Panc1 (cell line): ENCODE data around the gene ADARB2. TPM values are rescaled to one million over a fixed set of nuclear protein-coding genes. Genes with fewer than 3 reads are reported as not detected.

Experiments
- ATAC-seq: fragments of 200-7000 bp; cut with Tn5 transposase; 2 replicates; pipeline ENCODE4 v1.9.1; 2020; ENCODE audit warnings: mild to moderate bottlenecking, moderate library complexity
- BruUV-seq: library from RNA; stranded (reverse); fragments of 400-500 nt; replicated peaks from 2 replicates; lab custom pipeline; 2021; lab: Mats Ljungman, UMichigan
- CTCF ChIA-PET: fragments of 300-600 bp; sonication (Branson Sonifier 250); formaldehyde crosslinking; loops from one replicate; lab custom pipeline; 2022; ENCODE audit warnings: antibody characterized with exemption; lab: Charles Lee
- POLR2A ChIA-PET: fragments of 300-600 bp; sonication (Branson Sonifier 250); formaldehyde crosslinking; loops from one replicate; lab custom pipeline; 2022; ENCODE audit warnings: antibody characterized with exemption; lab: Charles Lee
- DNase-seq: peaks from one replicate; pipeline ENCODE4 v3.0.0-alpha.2; 2010; ENCODE audit warnings: low read depth, low spot score
- H3K27ac ChIP-seq: 2 replicates; pipeline ENCODE4 v1.5.1; 2011; ENCODE audit warnings: mild to moderate bottlenecking, low read length, inconsistent platforms
- H3K27me3 ChIP-seq: fragments of 200-500 bp; sonication (Bioruptor generic); 2 replicates; pipeline ENCODE4 v1.6.0; 2014; ENCODE audit warnings: low read length, inconsistent platforms; ENCODE audit not compliant: control insufficient read depth, insufficient read depth
- H3K36me3 ChIP-seq: fragments of 200-500 bp; sonication (Bioruptor generic); 2 replicates; pipeline ENCODE4 v1.5.1; 2014; ENCODE audit warnings: inconsistent platforms, mild to moderate bottlenecking, low read length, moderate library complexity; ENCODE audit not compliant: control insufficient read depth, insufficient read depth
- H3K4me1 ChIP-seq: 2 replicates; pipeline ENCODE4 v1.5.1; 2011; ENCODE audit warnings: inconsistent platforms, mild to moderate bottlenecking, low read length, moderate library complexity; ENCODE audit not compliant: control insufficient read depth, insufficient read depth
- H3K4me3 ChIP-seq, 2 experiments: 2 replicates each; pipeline ENCODE4 v1.5.1; 2011 to 2012; ENCODE audit warnings: low read depth in 2 of 2, low read length in 2 of 2, mild to moderate bottlenecking in 2 of 2, inconsistent platforms in 1 of 2, moderate library complexity in 1 of 2
- H3K9me3 ChIP-seq: fragments of 200-500 bp; sonication (Bioruptor generic); 2 replicates; pipeline ENCODE4 v1.5.1; 2014; ENCODE audit warnings: low read depth, mild to moderate bottlenecking, inconsistent platforms, low read length, moderate library complexity; ENCODE audit not compliant: control insufficient read depth, insufficient read depth
- POLR2AphosphoS5 ChIP-seq: IDR thresholded peaks from 2 replicates; pipeline ENCODE4 v1.6.1; 2012; ENCODE audit warnings: mild to moderate bottlenecking, low read depth, low read length, moderate library complexity
- SIN3A ChIP-seq: IDR thresholded peaks from 2 replicates; pipeline ENCODE4 v1.6.1; 2012; ENCODE audit warnings: low read depth, mild to moderate bottlenecking, low read length, moderate library complexity, borderline replicate concordance; ENCODE audit not compliant: insufficient read depth
- TCF7L2 ChIP-seq: IDR thresholded peaks from 2 replicates; pipeline ENCODE4 v1.6.1; 2011; ENCODE audit warnings: mild to moderate bottlenecking, low read depth, low read length, inconsistent platforms
- in situ Hi-C: cut with HindIII; loops from 2 replicates; pipeline ENCODE4 v1.10.0; 2016; ENCODE audit warnings: low sequenced_read_pairs, low pct_unique_long_range_greater_than_20kb
- intact Hi-C: fragments of 100-400 bp; cut with micrococcal nuclease; formaldehyde crosslinking; loops from one replicate; pipeline ENCODE4 v1.10.0; 2022; ENCODE audit not compliant: unreplicated experiment
- total RNA-seq: library from RNA; stranded (reverse); gene quantifications from one replicate; pipeline ENCODE4 v1.2.1, GENCODE V29; 2021; ENCODE audit not compliant: unreplicated experiment
- TF ChIP-seq, protein P1 (sequence below): fragments of 450-650 bp; IDR thresholded peaks from 2 replicates; pipeline ENCODE4 v1.5.1; 2017; ENCODE audit warnings: mild to moderate bottlenecking
- TF ChIP-seq, protein P2 (sequence below), 2 experiments: IDR thresholded peaks; 2 replicates each; pipeline ENCODE4 v1.6.1; 2011 to 2012; ENCODE audit warnings: low read depth in 2 of 2, control low read depth in 1 of 2, low read length in 1 of 2, mild to moderate bottlenecking in 1 of 2, moderate library complexity in 1 of 2; ENCODE audit not compliant: insufficient read depth in 1 of 2

Gene ADARB2
- total RNA-seq, 1 experiment from 2014 or later, result 0.31 TPM

DNA sequence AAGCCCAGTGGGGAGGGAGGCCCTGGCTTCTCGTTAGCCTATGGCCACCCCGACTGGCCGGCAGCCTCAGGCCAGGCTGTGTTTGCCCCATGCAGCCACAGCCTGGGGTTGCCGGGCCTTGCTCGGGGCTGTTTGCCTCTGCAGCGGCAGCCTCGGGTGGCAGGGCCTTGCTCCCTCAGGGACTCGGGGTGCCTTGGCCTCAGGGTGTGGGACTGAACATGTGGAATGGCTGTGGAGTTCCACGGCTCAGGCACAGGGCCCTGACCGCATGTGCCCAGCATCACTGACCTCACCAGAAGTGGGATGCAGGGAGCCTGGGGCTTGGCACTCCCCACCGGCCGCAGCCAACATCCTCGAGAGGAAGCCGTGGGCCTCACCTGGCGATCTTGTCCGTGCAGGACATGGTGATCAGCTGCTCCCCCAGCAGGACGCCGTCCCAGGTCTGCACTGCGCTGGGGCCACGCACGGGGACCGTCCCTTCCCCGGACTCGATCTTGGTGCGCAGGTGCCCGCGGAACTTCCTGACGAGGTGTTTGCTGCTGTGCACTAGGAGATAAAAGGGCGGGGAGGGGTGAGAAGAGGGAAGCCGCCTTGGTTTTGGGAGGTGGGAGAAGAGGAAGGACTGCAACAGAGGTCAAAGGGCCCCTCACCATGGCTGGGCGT lies 520.6 kb downstream of the ADARB2 start:
- no peak for DNase-seq
- Histone ChIP-seq H3K4me1 (no peaks in the 10 kb centered on the region), H3K4me3 (no peak overlapping the region), H3K27me3 (no peaks in the 10 kb centered on the region), H3K27ac (no peak overlapping the region), H3K9me3 (no peaks in the 10 kb centered on the region), H3K36me3 (no peaks in the 10 kb centered on the region)
- intact Hi-C loops, result no loop called here
- no peak for ATAC-seq
- ChIA-PET POLR2A (no interaction called here), CTCF (no interaction called here)
- in situ Hi-C loops, result no loop called here
- no TSS peak for BruUV-seq
- TF ChIP-seq TCF7L2 (no peak), POLR2AphosphoS5 (no peak), SIN3A (no peak)
- TF ChIP-seq, protein P1, sequence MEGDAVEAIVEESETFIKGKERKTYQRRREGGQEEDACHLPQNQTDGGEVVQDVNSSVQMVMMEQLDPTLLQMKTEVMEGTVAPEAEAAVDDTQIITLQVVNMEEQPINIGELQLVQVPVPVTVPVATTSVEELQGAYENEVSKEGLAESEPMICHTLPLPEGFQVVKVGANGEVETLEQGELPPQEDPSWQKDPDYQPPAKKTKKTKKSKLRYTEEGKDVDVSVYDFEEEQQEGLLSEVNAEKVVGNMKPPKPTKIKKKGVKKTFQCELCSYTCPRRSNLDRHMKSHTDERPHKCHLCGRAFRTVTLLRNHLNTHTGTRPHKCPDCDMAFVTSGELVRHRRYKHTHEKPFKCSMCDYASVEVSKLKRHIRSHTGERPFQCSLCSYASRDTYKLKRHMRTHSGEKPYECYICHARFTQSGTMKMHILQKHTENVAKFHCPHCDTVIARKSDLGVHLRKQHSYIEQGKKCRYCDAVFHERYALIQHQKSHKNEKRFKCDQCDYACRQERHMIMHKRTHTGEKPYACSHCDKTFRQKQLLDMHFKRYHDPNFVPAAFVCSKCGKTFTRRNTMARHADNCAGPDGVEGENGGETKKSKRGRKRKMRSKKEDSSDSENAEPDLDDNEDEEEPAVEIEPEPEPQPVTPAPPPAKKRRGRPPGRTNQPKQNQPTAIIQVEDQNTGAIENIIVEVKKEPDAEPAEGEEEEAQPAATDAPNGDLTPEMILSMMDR, result no peak
- TF ChIP-seq, protein P2, sequence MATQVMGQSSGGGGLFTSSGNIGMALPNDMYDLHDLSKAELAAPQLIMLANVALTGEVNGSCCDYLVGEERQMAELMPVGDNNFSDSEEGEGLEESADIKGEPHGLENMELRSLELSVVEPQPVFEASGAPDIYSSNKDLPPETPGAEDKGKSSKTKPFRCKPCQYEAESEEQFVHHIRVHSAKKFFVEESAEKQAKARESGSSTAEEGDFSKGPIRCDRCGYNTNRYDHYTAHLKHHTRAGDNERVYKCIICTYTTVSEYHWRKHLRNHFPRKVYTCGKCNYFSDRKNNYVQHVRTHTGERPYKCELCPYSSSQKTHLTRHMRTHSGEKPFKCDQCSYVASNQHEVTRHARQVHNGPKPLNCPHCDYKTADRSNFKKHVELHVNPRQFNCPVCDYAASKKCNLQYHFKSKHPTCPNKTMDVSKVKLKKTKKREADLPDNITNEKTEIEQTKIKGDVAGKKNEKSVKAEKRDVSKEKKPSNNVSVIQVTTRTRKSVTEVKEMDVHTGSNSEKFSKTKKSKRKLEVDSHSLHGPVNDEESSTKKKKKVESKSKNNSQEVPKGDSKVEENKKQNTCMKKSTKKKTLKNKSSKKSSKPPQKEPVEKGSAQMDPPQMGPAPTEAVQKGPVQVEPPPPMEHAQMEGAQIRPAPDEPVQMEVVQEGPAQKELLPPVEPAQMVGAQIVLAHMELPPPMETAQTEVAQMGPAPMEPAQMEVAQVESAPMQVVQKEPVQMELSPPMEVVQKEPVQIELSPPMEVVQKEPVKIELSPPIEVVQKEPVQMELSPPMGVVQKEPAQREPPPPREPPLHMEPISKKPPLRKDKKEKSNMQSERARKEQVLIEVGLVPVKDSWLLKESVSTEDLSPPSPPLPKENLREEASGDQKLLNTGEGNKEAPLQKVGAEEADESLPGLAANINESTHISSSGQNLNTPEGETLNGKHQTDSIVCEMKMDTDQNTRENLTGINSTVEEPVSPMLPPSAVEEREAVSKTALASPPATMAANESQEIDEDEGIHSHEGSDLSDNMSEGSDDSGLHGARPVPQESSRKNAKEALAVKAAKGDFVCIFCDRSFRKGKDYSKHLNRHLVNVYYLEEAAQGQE (IDR thresholded peaks at IDR 0.05; ENCODE audit: insufficient read depth in 1 of 2, low read depth in 2 of 2, low read length in 1 of 2), result no peak

DNA sequence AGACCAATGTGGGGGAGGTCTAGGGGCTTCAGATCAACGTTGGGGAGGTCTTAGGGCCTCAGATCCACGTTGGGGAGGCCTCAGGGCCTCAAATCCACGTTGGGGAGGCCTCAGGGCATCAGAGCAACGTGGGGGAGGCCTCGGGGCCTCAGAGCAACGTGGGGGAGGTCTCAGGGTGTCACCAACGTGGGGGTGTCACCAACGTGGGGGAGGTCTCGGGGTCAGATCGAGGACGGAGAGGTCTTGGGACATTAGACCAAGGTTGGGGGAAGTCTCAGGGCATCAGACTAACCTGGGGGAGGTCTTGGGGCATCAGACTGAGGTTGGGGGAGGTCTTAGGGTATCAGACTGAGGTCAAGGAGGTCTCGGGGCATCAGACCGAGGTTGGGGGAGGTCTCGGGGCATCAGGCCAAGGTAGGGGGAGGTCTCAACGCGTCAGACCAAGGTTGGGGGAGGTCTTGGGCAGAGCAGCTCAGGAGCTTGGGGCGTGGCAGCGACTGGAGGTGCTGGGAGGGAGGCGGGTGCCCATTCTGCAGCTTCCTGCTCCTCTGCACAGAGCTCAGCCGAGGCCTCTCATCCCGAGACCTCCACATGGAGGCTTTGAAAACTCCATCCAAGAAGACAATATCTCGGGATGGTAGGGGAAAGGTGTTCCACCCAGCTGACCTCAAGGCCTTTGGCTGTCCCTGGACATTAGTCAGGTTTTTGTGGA lies 521.3 kb downstream of the ADARB2 start:
- H3K4me1 ChIP-seq, result no peaks in the 10 kb centered on the region
- H3K4me3 ChIP-seq, result no peak overlapping the region
- BruUV-seq, result no TSS peak
- in situ Hi-C loops, result no loop called here
- ChIA-PET CTCF (no interaction called here), POLR2A (no interaction called here)
- H3K27ac ChIP-seq, result no peak overlapping the region
- TF ChIP-seq TCF7L2 (no peak), SIN3A (no peak), POLR2AphosphoS5 (no peak)
- TF ChIP-seq, protein P1, result no peak
- TF ChIP-seq, protein P2 (IDR thresholded peaks at IDR 0.05; ENCODE audit: insufficient read depth in 1 of 2, low read depth in 2 of 2, low read length in 1 of 2), result no peak
- DNase-seq (no peak), ATAC-seq (no peak)
- H3K36me3 ChIP-seq, result no peaks in the 10 kb centered on the region
- intact Hi-C loops, result no loop called here
- H3K27me3 ChIP-seq, result no peaks in the 10 kb centered on the region
- H3K9me3 ChIP-seq, result no peaks in the 10 kb centered on the region
